Measurements from ENCODE around the gene SLC24A4. TPM values are rescaled to one million over a fixed set of nuclear protein-coding genes. Genes with fewer than 3 reads are reported as not detected.

SLC24A4 gene
- total and polyA plus RNA-seq, 4 donors, result 5.8 to 11.8 (median 6.9) TPM

DNA sequence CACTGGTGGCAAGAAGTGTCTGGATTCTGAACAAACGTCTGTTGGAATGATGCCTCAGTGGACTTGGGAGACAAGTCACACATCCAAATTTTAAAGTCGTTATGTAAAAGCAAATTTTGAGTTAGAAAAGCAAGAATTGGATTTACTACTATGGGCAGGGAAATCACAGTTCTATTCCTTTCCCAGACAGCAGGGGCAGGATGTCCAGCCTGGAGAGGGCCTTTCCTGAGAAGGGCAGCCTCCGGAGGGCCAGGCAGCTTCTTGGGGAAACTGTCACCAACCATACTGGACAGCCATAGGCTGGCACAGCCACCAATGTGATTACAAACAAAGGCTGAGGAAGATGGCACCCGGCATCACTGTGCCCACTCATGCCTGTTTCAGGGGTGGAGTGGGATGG is 11.1 kb downstream of the SLC24A4 start:
- no peaks in the 10 kb centered on the region for H3K27me3 ChIP-seq (ENCODE audit: control insufficient read depth, insufficient read depth, low read length)
- H3K36me3 ChIP-seq (ENCODE audit: control insufficient read depth, insufficient read depth, low read length), result no peaks in the 10 kb centered on the region
- DNase-seq (ENCODE audit: low read depth in 4 of 6, low spot score in 6 of 6), result no peak
- no peaks in the 10 kb centered on the region for H3K4me1 ChIP-seq (ENCODE audit: control insufficient read depth, insufficient read depth, low read length)
- no peaks in the 10 kb centered on the region for H3K9me3 ChIP-seq (ENCODE audit: control insufficient read depth, insufficient read depth, low read length)
- 76% methylated on average over 3 of the region's 4 CpGs for WGBS (ENCODE audit: insufficient coverage)
- no peak overlapping the region for H3K27ac ChIP-seq (ENCODE audit: low read depth, low read length)
- no peak overlapping the region for H3K4me3 ChIP-seq (ENCODE audit: low read depth, low read length)

- no peaks in the 10 kb centered on the region for H3K9me3 ChIP-seq (ENCODE audit: control insufficient read depth, insufficient read depth, low read length)
- H3K36me3 ChIP-seq (ENCODE audit: control insufficient read depth, insufficient read depth, low read length), result no peaks in the 10 kb centered on the region
- 83% methylated on average over 5 of the region's 6 CpGs for WGBS (ENCODE audit: insufficient coverage)
- peaks cover 6% of the 10 kb centered on the region for H3K4me1 ChIP-seq (ENCODE audit: control insufficient read depth, insufficient read depth, low read length)
- no peak overlapping the region for H3K27ac ChIP-seq (ENCODE audit: low read depth, low read length)
- DNase-seq (ENCODE audit: low read depth in 4 of 6, low spot score in 6 of 6), result no peak
- H3K27me3 ChIP-seq (ENCODE audit: control insufficient read depth, insufficient read depth, low read length), result no peaks in the 10 kb centered on the region
- no peak overlapping the region for H3K4me3 ChIP-seq (ENCODE audit: low read depth, low read length)
Measured at GRCh38 chr14:92336363-92336762, 13.4 kb downstream of the SLC24A4 start.

DNA sequence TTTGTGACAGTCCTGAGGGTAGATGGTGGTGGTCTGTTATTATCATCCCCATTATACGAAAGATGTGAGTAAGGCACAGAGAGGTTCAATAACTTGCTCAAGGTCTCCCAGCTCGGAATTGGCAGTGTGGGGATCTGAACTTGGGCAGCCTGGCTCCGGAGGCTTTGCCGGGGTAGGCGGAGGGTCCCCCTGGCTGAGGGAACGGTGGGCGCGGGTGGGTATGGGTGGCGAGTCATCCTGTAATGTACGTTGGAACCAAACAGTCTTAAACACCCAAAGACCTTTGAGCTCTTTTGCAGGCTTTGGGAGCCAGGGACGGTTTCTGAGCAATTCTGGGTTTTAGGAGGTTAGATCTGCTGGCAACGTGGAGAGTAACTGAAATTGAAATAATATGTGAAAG is 16.5 kb downstream of the SLC24A4 start:
- 91% methylated on average over 8 of the region's 12 CpGs for WGBS (ENCODE audit: insufficient coverage)
- no peak overlapping the region for H3K27ac ChIP-seq (ENCODE audit: low read depth, low read length)
- no peaks in the 10 kb centered on the region for H3K27me3 ChIP-seq (ENCODE audit: control insufficient read depth, insufficient read depth, low read length)

GRCh38 chr14:92340071-92340470 is 17.1 kb downstream of the SLC24A4 start:
- no peaks in the 10 kb centered on the region for H3K9me3 ChIP-seq (ENCODE audit: control insufficient read depth, insufficient read depth, low read length)
- H3K27me3 ChIP-seq (ENCODE audit: control insufficient read depth, insufficient read depth, low read length), result no peaks in the 10 kb centered on the region
- H3K36me3 ChIP-seq (ENCODE audit: control insufficient read depth, insufficient read depth, low read length), result no peaks in the 10 kb centered on the region
- 81% methylated on average over 5 of the region's 5 CpGs for WGBS (ENCODE audit: insufficient coverage)
- no peak overlapping the region for H3K27ac ChIP-seq (ENCODE audit: low read depth, low read length)
- H3K4me3 ChIP-seq (ENCODE audit: low read depth, low read length), result no peak overlapping the region
- DNase-seq (ENCODE audit: low read depth in 4 of 6, low spot score in 6 of 6), result no peak
- H3K4me1 ChIP-seq (ENCODE audit: control insufficient read depth, insufficient read depth, low read length), result peaks cover 9% of the 10 kb centered on the region

More for the DNA sequence above, 16.5 kb downstream of the SLC24A4 start:
- Histone ChIP-seq H3K36me3 (ENCODE audit: control insufficient read depth, insufficient read depth, low read length) (no peaks in the 10 kb centered on the region), H3K9me3 (ENCODE audit: control insufficient read depth, insufficient read depth, low read length) (no peaks in the 10 kb centered on the region), H3K4me3 (ENCODE audit: low read depth, low read length) (no peak overlapping the region), H3K4me1 (ENCODE audit: control insufficient read depth, insufficient read depth, low read length) (peaks cover 9% of the 10 kb centered on the region)
- no peak for DNase-seq (ENCODE audit: low read depth in 4 of 6, low spot score in 6 of 6)

GRCh38 chr14:92340931-92341330 is 18.0 kb downstream of the SLC24A4 start:
- WGBS (ENCODE audit: insufficient coverage), result 77% methylated on average over 7 of the region's 7 CpGs
- no peak overlapping the region for H3K4me3 ChIP-seq (ENCODE audit: low read depth, low read length)
- H3K4me1 ChIP-seq (ENCODE audit: control insufficient read depth, insufficient read depth, low read length), result peaks cover 9% of the 10 kb centered on the region
- H3K27ac ChIP-seq (ENCODE audit: low read depth, low read length), result no peak overlapping the region
- H3K27me3 ChIP-seq (ENCODE audit: control insufficient read depth, insufficient read depth, low read length), result no peaks in the 10 kb centered on the region
- no peak for DNase-seq (ENCODE audit: low read depth in 4 of 6, low spot score in 6 of 6)
- no peaks in the 10 kb centered on the region for H3K36me3 ChIP-seq (ENCODE audit: control insufficient read depth, insufficient read depth, low read length)
- H3K9me3 ChIP-seq (ENCODE audit: control insufficient read depth, insufficient read depth, low read length), result no peaks in the 10 kb centered on the region

DNA sequence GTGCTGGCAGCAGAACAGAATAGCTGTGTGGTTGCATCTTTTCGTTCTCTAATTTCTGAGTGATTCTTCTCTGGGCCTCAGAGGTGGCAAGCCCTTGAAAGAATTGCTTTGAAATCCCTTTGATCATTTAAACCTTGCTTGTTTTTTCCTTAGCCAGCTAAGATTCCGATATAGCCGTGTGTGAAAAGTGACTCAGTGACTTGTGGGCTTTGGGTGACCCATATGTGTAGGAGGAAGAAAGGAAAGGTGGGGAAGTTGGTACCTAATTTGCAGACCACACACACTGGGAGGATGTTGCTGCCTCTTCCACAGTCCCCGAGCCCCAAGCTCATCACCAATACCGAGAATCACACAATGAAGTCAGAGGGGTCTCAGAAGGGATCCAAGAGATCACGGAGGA is 18.8 kb downstream of the SLC24A4 start:
- H3K4me3 ChIP-seq (ENCODE audit: low read depth, low read length), result no peak overlapping the region
- H3K27me3 ChIP-seq (ENCODE audit: control insufficient read depth, insufficient read depth, low read length), result no peaks in the 10 kb centered on the region
- H3K27ac ChIP-seq (ENCODE audit: low read depth, low read length), result no peak overlapping the region
- WGBS (ENCODE audit: insufficient coverage), result 80% methylated on average over 2 of the region's 6 CpGs
- H3K4me1 ChIP-seq (ENCODE audit: control insufficient read depth, insufficient read depth, low read length), result peaks cover 9% of the 10 kb centered on the region
- no peaks in the 10 kb centered on the region for H3K9me3 ChIP-seq (ENCODE audit: control insufficient read depth, insufficient read depth, low read length)
- no peak for DNase-seq (ENCODE audit: low read depth in 4 of 6, low spot score in 6 of 6)
- no peaks in the 10 kb centered on the region for H3K36me3 ChIP-seq (ENCODE audit: control insufficient read depth, insufficient read depth, low read length)

GRCh38 chr14:92348154-92348553 is 25.2 kb downstream of the SLC24A4 start:
- no peaks in the 10 kb centered on the region for H3K36me3 ChIP-seq (ENCODE audit: control insufficient read depth, insufficient read depth, low read length)

DNA sequence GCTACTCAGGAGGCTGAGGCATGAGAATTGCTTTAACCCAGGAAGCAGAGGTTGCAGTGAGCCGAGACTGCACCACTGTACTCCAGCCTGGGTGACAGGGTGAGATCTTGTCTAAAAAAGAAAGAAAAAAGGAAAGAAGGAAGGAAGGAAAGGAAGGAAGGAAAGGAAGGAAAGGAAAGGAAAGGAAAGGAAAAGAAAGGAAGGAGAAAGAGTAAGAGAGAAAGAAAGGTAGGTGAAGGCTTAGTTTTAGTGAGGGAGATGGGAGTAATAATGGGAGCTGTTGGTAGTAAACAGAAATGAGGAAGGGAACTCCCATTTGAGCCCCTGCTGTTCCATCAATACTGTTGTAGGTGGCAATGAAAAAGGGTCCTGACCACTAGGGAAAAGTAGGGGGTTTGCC is 28.8 kb downstream of the SLC24A4 start:
- H3K4me3 ChIP-seq (ENCODE audit: low read depth, low read length), result no peak overlapping the region
- 90% methylated on average over 1 of the region's 1 CpG for WGBS (ENCODE audit: insufficient coverage)
- no peaks in the 10 kb centered on the region for H3K36me3 ChIP-seq (ENCODE audit: control insufficient read depth, insufficient read depth, low read length)
- no peak overlapping the region for H3K27ac ChIP-seq (ENCODE audit: low read depth, low read length)
- no peaks in the 10 kb centered on the region for H3K27me3 ChIP-seq (ENCODE audit: control insufficient read depth, insufficient read depth, low read length)
- H3K4me1 ChIP-seq (ENCODE audit: control insufficient read depth, insufficient read depth, low read length), result no peaks in the 10 kb centered on the region
- DNase-seq (ENCODE audit: low read depth in 4 of 6, low spot score in 6 of 6), result no peak
- no peaks in the 10 kb centered on the region for H3K9me3 ChIP-seq (ENCODE audit: control insufficient read depth, insufficient read depth, low read length)

More at GRCh38 chr14:92348154-92348553, 25.2 kb downstream of the SLC24A4 start:
- Histone ChIP-seq H3K4me3 (ENCODE audit: low read depth, low read length) (no peak overlapping the region), H3K27me3 (ENCODE audit: control insufficient read depth, insufficient read depth, low read length) (no peaks in the 10 kb centered on the region), H3K9me3 (ENCODE audit: control insufficient read depth, insufficient read depth, low read length) (no peaks in the 10 kb centered on the region), H3K4me1 (ENCODE audit: control insufficient read depth, insufficient read depth, low read length) (no peaks in the 10 kb centered on the region), H3K27ac (ENCODE audit: low read depth, low read length) (no peak overlapping the region)
- WGBS (ENCODE audit: insufficient coverage), result 52% methylated on average over 3 of the region's 5 CpGs
- peak in 2 of 6 donors; percentile 14 to 18 for DNase-seq (ENCODE audit: low read depth in 4 of 6, low spot score in 6 of 6)

- 38% methylated on average over 8 of the region's 9 CpGs for WGBS (ENCODE audit: insufficient coverage)
- no peaks in the 10 kb centered on the region for H3K4me1 ChIP-seq (ENCODE audit: control insufficient read depth, insufficient read depth, low read length)
- no peak for DNase-seq (ENCODE audit: low read depth in 4 of 6, low spot score in 6 of 6)
Measured at GRCh38 chr14:92352158-92352985, 29.4 kb downstream of the SLC24A4 start.

GRCh38 chr14:92353447-92353846 is 30.5 kb downstream of the SLC24A4 start:
- Histone ChIP-seq H3K36me3 (ENCODE audit: control insufficient read depth, insufficient read depth, low read length) (no peaks in the 10 kb centered on the region), H3K27ac (ENCODE audit: low read depth, low read length) (no peak overlapping the region), H3K4me1 (ENCODE audit: control insufficient read depth, insufficient read depth, low read length) (no peaks in the 10 kb centered on the region), H3K4me3 (ENCODE audit: low read depth, low read length) (no peak overlapping the region), H3K9me3 (ENCODE audit: control insufficient read depth, insufficient read depth, low read length) (no peaks in the 10 kb centered on the region), H3K27me3 (ENCODE audit: control insufficient read depth, insufficient read depth, low read length) (no peaks in the 10 kb centered on the region)
- WGBS (ENCODE audit: insufficient coverage), result 78% methylated on average over 2 of the region's 3 CpGs
- no peak for DNase-seq (ENCODE audit: low read depth in 4 of 6, low spot score in 6 of 6)

More at GRCh38 chr14:92352158-92352985, 29.4 kb downstream of the SLC24A4 start:
- no peaks in the 10 kb centered on the region for H3K9me3 ChIP-seq (ENCODE audit: control insufficient read depth, insufficient read depth, low read length)
- H3K27me3 ChIP-seq (ENCODE audit: control insufficient read depth, insufficient read depth, low read length), result no peaks in the 10 kb centered on the region
- no peak overlapping the region for H3K27ac ChIP-seq (ENCODE audit: low read depth, low read length)
- H3K4me3 ChIP-seq (ENCODE audit: low read depth, low read length), result no peak overlapping the region
- no peaks in the 10 kb centered on the region for H3K36me3 ChIP-seq (ENCODE audit: control insufficient read depth, insufficient read depth, low read length)

Data from spinal cord (tissue), 10 donors.